ENCODE data around the gene MMP14. TPM values are rescaled to one million over a fixed set of nuclear protein-coding genes. Genes with fewer than 3 reads are reported as not detected.
A peak's percentile ranks its signal among the peaks of the same experiment; 100 is the strongest.
"Not testable (repeated sequence)": the region's sequence is repeated elsewhere in the genome, so short reads cannot be mapped to it uniquely, and the experiment has no call there.

MMP14 gene
- total RNA-seq, 1 donor from 2014 or later: 149 TPM

GRCh38 chr14:22850944-22851764 is 14.8 kb downstream of the MMP14 start:
- intact Hi-C loops (cut with DNase I): no loop called here

GRCh38 chr14:22852178-22852577 is 15.8 kb downstream of the MMP14 start:
- H3K9me3 ChIP-seq; intact Hi-C loops (cut with DNase I); DNase-seq; H3K4me3 ChIP-seq; H3K36me3 ChIP-seq; H3K27me3 ChIP-seq; ATAC-seq: not testable (repeated sequence)
- Histone ChIP-seq H3K27ac (peak overlapping the region; percentile 74), H3K4me1 (peaks cover 50% of the 10 kb centered on the region)

More at GRCh38 chr14:22850944-22851764, 14.8 kb downstream of the MMP14 start:
- H3K9me3 ChIP-seq: no peaks in the 10 kb centered on the region
- H3K4me3 ChIP-seq: no peak overlapping the region
- no peak for TF ChIP-seq CTCF (IDR thresholded peaks at IDR 0.05)
- H3K27ac ChIP-seq: peak overlapping the region; percentile 74
- DNase-seq: peak; percentile 77
- H3K27me3 ChIP-seq: no peaks in the 10 kb centered on the region
- peaks cover 10% of the 10 kb centered on the region for H3K36me3 ChIP-seq
- ATAC-seq: peak; percentile 44
- H3K4me1 ChIP-seq: peaks cover 54% of the 10 kb centered on the region

- H3K4me1 ChIP-seq: peaks cover 48% of the 10 kb centered on the region
- no peak for DNase-seq
- H3K27me3 ChIP-seq: no peaks in the 10 kb centered on the region
- no peak overlapping the region for H3K27ac ChIP-seq
- H3K4me3 ChIP-seq: no peak overlapping the region
- ATAC-seq: no peak
- intact Hi-C loops (cut with DNase I): no loop called here
- no peaks in the 10 kb centered on the region for H3K36me3 ChIP-seq
- TF ChIP-seq CTCF (IDR thresholded peaks at IDR 0.05): no peak
- H3K9me3 ChIP-seq: no peaks in the 10 kb centered on the region
Observed at GRCh38 chr14:22852599-22852939, 16.2 kb downstream of the MMP14 start.

GRCh38 chr14:22852940-22853767 is 16.8 kb downstream of the MMP14 start:
- intact Hi-C loops (cut with DNase I): no loop called here
- peak overlapping the region; percentile 53 for H3K4me3 ChIP-seq

GRCh38 chr14:22854296-22854695 is 17.9 kb downstream of the MMP14 start:
- intact Hi-C loops (cut with DNase I); DNase-seq; H3K27ac ChIP-seq; H3K36me3 ChIP-seq; H3K9me3 ChIP-seq; H3K27me3 ChIP-seq; ATAC-seq; H3K4me3 ChIP-seq: not testable (repeated sequence)
- peaks cover 35% of the 10 kb centered on the region for H3K4me1 ChIP-seq

More at GRCh38 chr14:22852940-22853767, 16.8 kb downstream of the MMP14 start:
- TF ChIP-seq CTCF (IDR thresholded peaks at IDR 0.05): peak; percentile 91
- H3K9me3 ChIP-seq: no peaks in the 10 kb centered on the region
- H3K4me1 ChIP-seq: peaks cover 42% of the 10 kb centered on the region
- H3K27me3 ChIP-seq: no peaks in the 10 kb centered on the region
- DNase-seq: peak; percentile 94
- no peaks in the 10 kb centered on the region for H3K36me3 ChIP-seq
- peak; percentile 94 for ATAC-seq
- peak overlapping the region; percentile 24 for H3K27ac ChIP-seq

DNA sequence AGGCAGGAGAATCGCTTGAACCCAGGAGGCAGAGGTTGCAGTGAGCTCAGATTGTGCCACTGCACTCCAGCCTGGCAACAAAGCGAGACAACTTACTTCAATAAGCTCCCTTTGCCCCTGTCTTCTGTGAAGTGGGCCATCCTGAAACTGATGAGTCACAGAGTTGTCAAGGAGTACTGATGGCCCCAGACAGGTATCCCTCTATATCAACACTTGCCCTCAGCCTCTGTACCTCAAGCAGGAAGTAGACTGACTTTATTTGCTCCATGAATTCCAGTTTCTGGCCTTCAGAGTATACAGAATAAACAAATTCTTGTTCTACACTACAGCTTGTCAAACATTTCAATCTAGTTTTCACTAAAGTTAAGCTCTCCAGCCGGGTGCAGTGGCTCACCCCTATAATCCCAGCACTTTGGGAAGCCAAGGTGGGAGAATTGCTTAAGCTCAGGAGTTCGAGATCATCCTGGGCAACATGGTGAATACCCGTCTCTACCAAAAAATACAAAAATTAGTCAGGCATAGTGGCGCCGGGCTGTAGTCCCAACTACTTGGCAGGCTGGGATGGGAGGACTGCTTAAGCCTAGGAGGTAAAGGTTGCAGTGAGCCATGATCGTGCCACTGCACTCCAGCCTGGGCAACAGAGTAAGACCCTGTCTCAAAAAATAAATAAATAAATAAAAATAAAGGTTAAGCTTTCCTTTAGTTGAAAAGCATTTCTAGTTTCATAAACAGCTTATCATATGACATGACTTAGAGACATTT is 18.8 kb downstream of the MMP14 start:
- intact Hi-C loops (cut with DNase I): loop anchor here (5.0 kb wide), 1 partner anchor 33 kb away; no protein-coding TSS in a partner anchor
- H3K27me3 ChIP-seq: no peaks in the 10 kb centered on the region
- no peak overlapping the region for H3K27ac ChIP-seq
- H3K4me3 ChIP-seq: no peak overlapping the region
- DNase-seq: no peak
- peaks cover 27% of the 10 kb centered on the region for H3K4me1 ChIP-seq
- TF ChIP-seq CTCF (IDR thresholded peaks at IDR 0.05): no peak
- H3K9me3 ChIP-seq: no peaks in the 10 kb centered on the region
- no peak for ATAC-seq
- no peaks in the 10 kb centered on the region for H3K36me3 ChIP-seq
